BE2C (cell line): Measurements from ENCODE around the gene SLC7A14.

Experiments
- DNase-seq: peaks from one replicate; pipeline ENCODE4 v3.0.0-alpha.2; 2020
- H3K27me3 ChIP-seq: fragments of 250-450 bp; sonication (Bioruptor Pico); 2 replicates; pipeline ENCODE4 v1.5.1; 2020; ENCODE audit warnings: mild to moderate bottlenecking
- H3K36me3 ChIP-seq: fragments of 250-450 bp; sonication (Bioruptor Pico); 2 replicates; pipeline ENCODE4 v1.5.1; 2020; ENCODE audit warnings: mild to moderate bottlenecking
- H3K4me1 ChIP-seq: fragments of 250-450 bp; sonication (Bioruptor Pico); 2 replicates; pipeline ENCODE4 v1.5.1; 2020
- H3K4me3 ChIP-seq: 2 replicates; pipeline ENCODE4 v1.5.1; 2011; ENCODE audit warnings: low read depth, low read length
- H3K9me3 ChIP-seq: fragments of 250-450 bp; sonication (Bioruptor Pico); 2 replicates; pipeline ENCODE4 v1.5.1; 2020
- TF ChIP-seq, protein P1 (sequence below): IDR thresholded peaks from 2 replicates; pipeline ENCODE4 v1.5.1; 2012; ENCODE audit warnings: mild to moderate bottlenecking, low read depth, low read length

Gene SLC7A14

DNA sequence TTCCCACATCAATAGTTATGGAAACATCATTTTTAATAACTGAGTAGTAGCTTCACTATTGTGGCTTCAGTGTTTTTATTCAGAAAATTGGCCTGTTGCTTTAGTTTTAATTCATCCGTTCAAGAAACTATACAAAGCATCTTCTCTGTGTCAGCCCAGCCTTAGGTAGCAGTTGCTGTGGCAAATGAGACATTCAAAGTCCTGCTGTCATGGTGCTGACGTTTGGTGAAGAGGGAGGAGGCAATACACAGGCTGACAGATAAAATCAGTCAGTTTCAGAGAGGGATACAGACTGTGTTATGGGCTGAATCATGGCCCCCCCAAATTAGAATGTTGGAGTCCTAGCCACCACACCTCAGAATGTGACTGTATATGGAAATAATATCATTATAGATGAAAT is 56.5 kb downstream of the SLC7A14 start:
- Histone ChIP-seq H3K36me3 (peaks cover 3% of the 10 kb centered on the region; the same call in 1 of the 2 replicates), H3K9me3 (no peaks in the 10 kb centered on the region), H3K27me3 (no peaks in the 10 kb centered on the region), H3K4me3 (no peak overlapping the region), H3K4me1 (no peaks in the 10 kb centered on the region; the same call in 1 of the 2 replicates)
- TF ChIP-seq, protein P1, sequence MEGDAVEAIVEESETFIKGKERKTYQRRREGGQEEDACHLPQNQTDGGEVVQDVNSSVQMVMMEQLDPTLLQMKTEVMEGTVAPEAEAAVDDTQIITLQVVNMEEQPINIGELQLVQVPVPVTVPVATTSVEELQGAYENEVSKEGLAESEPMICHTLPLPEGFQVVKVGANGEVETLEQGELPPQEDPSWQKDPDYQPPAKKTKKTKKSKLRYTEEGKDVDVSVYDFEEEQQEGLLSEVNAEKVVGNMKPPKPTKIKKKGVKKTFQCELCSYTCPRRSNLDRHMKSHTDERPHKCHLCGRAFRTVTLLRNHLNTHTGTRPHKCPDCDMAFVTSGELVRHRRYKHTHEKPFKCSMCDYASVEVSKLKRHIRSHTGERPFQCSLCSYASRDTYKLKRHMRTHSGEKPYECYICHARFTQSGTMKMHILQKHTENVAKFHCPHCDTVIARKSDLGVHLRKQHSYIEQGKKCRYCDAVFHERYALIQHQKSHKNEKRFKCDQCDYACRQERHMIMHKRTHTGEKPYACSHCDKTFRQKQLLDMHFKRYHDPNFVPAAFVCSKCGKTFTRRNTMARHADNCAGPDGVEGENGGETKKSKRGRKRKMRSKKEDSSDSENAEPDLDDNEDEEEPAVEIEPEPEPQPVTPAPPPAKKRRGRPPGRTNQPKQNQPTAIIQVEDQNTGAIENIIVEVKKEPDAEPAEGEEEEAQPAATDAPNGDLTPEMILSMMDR = no peak
- no peak for DNase-seq

DNA sequence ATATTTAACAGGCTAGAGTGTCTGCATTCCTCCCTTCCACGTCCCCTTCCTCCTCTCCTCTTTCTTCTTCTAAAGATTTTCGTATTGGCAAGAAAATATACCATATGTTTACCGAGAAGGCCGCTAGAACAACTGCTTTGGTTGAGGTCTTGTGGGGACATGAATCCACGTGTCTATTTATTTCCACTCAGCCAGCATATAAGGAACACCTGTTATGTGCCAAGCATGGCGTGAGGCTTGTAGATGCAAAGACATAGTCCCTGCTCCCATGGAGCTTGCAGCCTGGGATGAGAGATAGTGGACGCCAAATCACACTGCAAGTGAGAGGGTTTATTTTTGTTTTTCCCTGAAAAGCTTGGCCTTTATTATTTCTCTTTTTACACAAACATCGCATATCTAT is 57.1 kb downstream of the SLC7A14 start:
- DNase-seq = no peak
- TF ChIP-seq, protein P1 = no peak
- no peaks in the 10 kb centered on the region; the same call in 1 of the 2 replicates for H3K4me1 ChIP-seq
- H3K4me3 ChIP-seq = no peak overlapping the region
- H3K9me3 ChIP-seq = no peaks in the 10 kb centered on the region
- H3K36me3 ChIP-seq = peaks cover 3% of the 10 kb centered on the region; the same call in 1 of the 2 replicates
- H3K27me3 ChIP-seq = no peaks in the 10 kb centered on the region

DNA sequence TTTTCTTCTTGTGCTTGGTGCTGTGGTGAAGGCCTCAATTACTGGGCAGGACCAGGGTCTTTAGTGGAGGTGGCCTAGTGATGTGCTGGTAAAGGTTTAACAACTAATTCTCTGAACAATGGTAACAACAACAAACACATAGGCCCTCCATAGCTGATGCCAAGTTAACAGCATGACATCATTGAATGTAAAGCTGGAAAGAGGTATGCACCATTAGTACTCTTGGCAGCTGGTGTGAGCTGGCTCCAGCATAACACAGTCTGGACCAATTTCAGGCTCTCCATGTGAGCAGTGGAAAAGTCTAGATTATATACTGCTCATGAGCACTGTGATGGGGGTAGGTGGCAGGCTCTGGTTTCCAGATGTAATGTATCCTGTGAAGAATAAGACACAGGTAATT is 61.8 kb downstream of the SLC7A14 start:
- no peaks in the 10 kb centered on the region for H3K4me1 ChIP-seq
- H3K9me3 ChIP-seq = no peaks in the 10 kb centered on the region
- peaks cover 6% of the 10 kb centered on the region; the same call in 1 of the 2 replicates for H3K36me3 ChIP-seq
- H3K27me3 ChIP-seq = no peaks in the 10 kb centered on the region
- H3K4me3 ChIP-seq = no peak overlapping the region
- TF ChIP-seq, protein P1 = no peak
- DNase-seq = no peak

DNA sequence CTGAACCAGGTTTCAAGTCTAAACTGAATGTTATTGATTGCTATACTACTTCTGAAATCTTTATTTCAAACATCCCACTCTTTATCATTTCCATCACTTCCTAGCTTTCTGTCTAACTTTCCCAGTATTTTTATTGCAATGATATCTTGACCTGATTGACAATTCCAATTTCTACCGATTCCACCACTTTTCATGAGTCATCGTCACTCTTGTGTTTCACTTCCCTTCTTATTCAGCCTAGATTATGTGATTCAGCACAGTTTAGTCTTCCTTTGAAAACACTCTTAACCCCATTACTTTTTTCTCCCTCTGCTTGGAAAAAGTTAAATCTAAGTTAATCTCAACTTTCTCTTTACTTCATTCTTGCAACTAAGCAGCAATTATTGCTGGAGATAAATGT is 62.6 kb downstream of the SLC7A14 start:
- Histone ChIP-seq H3K9me3 (no peaks in the 10 kb centered on the region), H3K4me3 (no peak overlapping the region), H3K27me3 (no peaks in the 10 kb centered on the region), H3K36me3 (peaks cover 6% of the 10 kb centered on the region; the same call in 1 of the 2 replicates), H3K4me1 (no peaks in the 10 kb centered on the region)
- DNase-seq = no peak
- TF ChIP-seq, protein P1 = no peak

DNA sequence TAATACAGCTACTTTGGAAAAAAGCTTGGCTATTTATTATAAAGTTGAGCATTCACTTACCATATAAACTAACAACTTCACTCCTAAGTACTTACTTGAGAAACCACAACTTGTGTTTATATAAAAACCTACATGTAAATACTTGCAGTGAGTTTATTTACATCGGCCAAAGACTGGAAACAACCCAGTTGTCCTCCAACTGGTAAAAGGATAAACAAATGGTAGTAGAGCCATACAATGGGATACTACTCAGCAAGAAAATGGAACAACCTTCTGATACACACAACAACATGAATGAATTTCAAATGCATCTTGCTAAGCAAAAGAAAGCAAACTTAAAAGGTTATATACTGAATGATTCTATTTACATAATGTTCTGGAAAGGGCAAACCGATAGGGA is 63.7 kb downstream of the SLC7A14 start:
- H3K4me1 ChIP-seq = 0 out of 2 replicates have a peak, but pooled peaks cover 3% of the 10 kb centered on the region
- no peak overlapping the region for H3K4me3 ChIP-seq
- no peaks in the 10 kb centered on the region for H3K9me3 ChIP-seq
- peaks cover 7% of the 10 kb centered on the region; the same call in 1 of the 2 replicates for H3K36me3 ChIP-seq
- TF ChIP-seq, protein P1 = no peak
- DNase-seq = no peak
- H3K27me3 ChIP-seq = no peaks in the 10 kb centered on the region

DNA sequence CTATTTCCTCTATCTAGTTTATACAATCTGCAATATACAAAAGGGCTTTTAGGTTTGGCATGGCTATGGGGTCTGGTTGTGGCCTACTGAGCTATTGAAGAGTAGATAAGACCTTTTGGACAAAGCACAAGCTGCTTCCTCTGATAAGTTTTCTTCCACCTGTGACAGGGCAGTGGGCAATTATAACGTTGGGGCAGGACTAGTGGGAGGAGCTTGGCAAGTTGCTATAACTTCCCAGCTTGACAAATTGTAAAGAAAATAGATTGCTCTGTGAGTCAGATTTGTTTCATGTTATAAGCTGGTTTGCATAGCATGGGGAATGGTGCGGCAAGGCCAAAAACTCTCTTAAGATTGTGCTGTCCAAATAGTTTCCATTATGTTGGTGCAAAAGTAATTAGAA is 64.9 kb downstream of the SLC7A14 start:
- TF ChIP-seq, protein P1 = no peak
- Histone ChIP-seq H3K36me3 (peaks cover 11% of the 10 kb centered on the region; the same call in 1 of the 2 replicates), H3K9me3 (no peaks in the 10 kb centered on the region), H3K4me1 (0 out of 2 replicates have a peak, but pooled peaks cover 3% of the 10 kb centered on the region), H3K27me3 (no peaks in the 10 kb centered on the region), H3K4me3 (no peak overlapping the region)
- DNase-seq = no peak
